GM10266 (cell line): ENCODE measurements around the gene RIOK3.
"Not testable (repeated sequence)": the region's sequence is repeated elsewhere in the genome, so short reads cannot be mapped to it uniquely, and the experiment has no call there.

Experiments used
- DNase-seq: peaks from one replicate; pipeline ENCODE4 v3.0.0; 2012; ENCODE audit errors: extremely low spot score
- TF ChIP-seq, protein P1 (sequence below): IDR thresholded peaks from 2 replicates; pipeline ENCODE4 v1.5.1; 2012; ENCODE audit warnings: mild to moderate bottlenecking, low read depth; ENCODE audit not compliant: control insufficient read depth, insufficient read depth; ENCODE audit errors: missing control alignments

Gene RIOK3

DNA sequence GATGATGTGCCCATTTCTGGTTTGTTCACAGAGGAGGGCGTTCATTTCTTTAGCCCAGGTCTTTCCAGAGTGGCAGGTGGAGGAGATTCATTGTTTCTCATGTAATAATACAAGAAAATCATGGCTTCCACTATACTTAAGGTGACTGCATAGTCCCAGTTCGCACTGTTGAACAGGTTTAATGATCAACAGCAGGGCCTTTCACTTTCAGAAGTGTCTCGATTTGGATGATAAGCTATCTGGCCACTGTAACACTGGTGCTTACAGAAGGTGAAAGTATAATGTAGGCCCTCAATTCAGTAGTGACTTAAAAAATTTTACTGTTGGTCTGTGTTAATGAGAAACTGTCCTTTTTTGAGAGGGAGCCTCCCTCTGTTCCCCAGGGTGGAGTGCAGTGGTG, 51.6 kb downstream of the RIOK3 start:
- peak; percentile 66 for DNase-seq
- TF ChIP-seq, protein P1, sequence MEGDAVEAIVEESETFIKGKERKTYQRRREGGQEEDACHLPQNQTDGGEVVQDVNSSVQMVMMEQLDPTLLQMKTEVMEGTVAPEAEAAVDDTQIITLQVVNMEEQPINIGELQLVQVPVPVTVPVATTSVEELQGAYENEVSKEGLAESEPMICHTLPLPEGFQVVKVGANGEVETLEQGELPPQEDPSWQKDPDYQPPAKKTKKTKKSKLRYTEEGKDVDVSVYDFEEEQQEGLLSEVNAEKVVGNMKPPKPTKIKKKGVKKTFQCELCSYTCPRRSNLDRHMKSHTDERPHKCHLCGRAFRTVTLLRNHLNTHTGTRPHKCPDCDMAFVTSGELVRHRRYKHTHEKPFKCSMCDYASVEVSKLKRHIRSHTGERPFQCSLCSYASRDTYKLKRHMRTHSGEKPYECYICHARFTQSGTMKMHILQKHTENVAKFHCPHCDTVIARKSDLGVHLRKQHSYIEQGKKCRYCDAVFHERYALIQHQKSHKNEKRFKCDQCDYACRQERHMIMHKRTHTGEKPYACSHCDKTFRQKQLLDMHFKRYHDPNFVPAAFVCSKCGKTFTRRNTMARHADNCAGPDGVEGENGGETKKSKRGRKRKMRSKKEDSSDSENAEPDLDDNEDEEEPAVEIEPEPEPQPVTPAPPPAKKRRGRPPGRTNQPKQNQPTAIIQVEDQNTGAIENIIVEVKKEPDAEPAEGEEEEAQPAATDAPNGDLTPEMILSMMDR: no peak

DNA sequence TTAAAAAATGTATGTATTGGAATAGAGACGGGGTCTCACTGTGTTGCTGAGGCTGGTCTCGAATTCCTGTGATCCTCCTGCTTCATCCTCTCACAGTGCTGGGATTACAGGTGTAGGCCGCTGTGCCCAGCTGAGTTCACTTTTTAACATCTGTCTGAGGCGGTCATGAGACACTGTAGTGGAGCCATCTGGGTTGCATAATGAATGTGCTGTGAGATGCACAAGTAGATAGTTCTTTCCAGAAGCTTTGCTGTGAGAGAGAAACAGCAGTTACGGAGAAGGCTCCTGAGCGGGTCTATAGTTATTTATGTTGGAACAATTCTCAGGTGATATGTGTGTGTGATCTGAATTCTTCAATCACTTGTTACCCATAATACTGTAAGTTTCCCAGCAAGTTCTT, 53.3 kb downstream of the RIOK3 start:
- TF ChIP-seq, protein P1: no peak

DNA sequence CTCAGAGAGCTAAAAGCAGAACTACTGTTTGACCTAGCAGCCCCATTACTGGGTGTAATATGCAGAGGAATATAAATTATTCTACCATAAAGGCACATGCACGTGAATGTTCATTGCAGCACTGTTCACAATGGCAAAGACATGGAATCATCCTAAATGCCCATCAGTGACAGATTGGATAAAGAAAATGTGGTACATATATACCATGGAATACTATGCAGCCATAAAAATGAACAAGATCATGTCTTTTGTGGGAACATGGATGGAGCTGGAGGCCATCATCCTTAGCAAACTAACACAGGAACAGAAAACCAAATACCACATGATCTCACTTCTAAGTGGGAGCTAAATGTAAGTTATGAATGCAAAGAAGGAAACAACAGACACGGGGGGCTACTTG, 57.8 kb downstream of the RIOK3 start:
- not testable (repeated sequence) for DNase-seq

More for the DNA sequence above, 53.3 kb downstream of the RIOK3 start:
- no peak for DNase-seq

DNA sequence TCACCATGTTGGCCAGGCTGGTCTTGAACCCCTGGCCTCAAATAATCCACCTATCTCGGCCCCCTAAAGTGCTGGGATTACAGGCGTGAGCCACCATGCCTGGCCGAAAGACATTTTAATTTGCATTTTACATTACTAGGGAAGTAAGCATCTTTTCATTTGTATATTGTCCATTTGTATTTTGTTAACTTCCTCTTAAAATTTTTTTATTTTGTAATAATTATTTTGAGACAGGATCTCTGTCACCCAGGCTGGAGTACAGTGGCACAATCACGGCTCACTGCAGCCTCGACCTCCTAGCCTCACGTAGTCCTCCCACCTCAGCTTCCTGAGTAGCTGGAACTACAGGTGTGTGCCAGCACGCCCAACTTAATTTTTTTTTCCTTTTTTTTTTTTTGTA, 59.1 kb downstream of the RIOK3 start:
- DNase-seq: not testable (repeated sequence)

DNA sequence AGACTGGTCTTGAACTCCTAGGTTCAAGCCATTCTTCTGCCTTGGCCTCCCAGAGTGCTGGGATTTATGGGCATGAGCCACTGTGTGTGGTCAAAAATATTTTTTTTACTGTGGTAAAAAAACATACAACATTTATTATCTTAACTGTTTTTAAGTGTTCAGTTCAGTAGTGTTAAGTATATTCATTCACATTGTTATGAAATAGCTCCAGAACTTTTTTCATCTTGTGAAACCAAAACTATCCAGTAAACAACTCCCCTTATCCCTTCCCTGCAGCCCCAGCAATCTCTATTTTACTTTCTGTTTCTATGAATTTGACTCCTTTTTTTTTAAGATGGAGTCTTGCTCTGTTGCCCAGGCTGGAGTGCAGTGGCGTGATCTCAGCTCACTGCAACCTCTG, 59.6 kb downstream of the RIOK3 start:
- no peak for DNase-seq
- TF ChIP-seq, protein P1: no peak

DNA sequence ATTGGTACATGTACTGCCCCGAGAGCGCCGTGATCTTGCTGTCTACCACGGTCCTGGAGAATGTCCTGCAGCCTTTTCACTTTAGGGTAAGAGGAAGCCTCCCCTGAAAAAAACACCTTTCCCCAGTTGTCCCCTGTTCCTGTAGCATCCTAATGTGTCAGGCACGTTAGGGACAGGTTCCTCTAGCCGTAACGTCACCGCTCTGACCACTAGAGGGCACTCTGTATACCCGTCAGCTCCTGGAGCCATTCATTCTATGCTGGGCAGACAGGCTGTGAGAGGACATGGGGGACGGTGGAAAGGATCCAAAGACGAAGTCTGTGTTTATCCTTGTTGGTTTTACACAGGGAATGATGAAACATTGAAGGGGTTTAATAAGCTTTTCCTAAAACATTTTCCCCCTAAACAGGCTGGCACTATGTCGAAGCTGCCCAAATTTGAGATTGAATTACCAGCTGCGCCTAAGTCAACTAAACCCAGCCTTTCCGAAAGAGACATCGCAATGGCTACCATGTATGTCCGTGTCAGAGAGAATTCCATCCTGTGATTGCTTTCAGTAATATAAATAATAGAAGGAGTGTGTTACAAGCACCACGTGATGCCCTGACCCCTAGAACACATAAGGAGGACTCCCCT, 62.9 kb downstream of the RIOK3 start:
- peak; percentile 75 for DNase-seq
- TF ChIP-seq, protein P1: peak; percentile 95

DNA sequence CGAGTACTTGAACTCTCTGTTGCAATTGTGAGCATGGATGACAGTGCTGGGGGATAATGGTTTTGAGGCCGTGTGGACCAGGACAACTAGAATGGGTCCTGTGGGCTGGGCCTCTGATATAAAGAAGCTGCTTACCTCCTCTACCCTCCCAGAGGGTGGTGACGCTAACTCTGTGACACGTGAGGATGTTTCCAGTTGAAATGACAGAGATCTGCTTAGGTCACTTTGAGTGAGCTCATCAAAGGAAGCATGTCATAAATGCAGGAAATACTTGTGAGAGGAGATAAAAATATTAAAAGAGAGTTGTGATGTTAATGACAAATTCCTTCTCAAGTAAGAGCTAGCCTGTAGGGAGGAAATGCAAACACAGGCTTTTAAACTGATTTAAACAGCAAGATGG, 66.6 kb downstream of the RIOK3 start:
- TF ChIP-seq, protein P1: no peak
- no peak for DNase-seq

DNA sequence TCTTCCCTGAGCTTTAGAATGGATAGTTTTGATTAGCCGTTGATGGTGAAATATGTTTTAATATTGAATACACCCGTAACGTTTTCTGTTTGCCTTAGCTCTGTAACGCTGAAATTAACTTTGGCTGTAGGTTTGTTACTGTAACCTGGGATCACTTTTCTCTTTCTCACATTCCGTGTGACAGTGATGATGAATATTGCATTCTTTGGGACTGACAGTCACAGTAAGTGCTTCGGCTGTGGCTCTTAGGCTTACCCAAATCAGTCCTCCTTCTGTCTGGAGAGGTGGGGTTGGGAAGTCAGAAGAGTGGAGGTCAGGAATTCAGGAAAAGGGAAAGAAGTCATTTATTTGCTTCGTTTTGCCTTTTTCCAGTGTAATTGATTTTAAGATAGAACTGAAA, 68.2 kb downstream of the RIOK3 start:
- TF ChIP-seq, protein P1: no peak
- DNase-seq: no peak
